UCSD-AML1 (cell line): Measurements from ENCODE around the gene ASAP3.

Experiments
- DNase-seq: peaks from one replicate; lab custom pipeline; 2025; ENCODE audit not compliant: unreplicated experiment; lab: John Stamatoyannopoulos, UW

ASAP3 gene

DNA sequence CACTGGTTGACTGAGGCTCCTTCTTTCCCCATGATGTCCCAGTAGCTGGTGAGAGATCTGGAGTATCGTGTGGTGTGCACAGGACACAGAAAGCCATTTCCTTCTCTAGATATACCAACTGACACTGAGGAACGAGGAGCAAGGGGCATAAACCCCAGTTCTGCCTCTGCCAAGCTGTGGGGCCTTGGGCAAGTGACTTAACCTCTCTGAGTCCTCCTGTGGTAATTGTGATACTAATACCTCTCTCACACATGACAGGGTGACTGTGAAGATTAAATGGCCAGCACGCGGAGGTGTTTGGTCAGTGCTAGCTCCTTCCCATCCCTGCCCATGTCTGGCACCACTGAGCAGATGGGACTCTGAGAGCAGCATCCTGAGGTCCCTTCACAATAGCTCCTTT is 33.1 kb downstream of the ASAP3 start:
- DNase-seq: no peak

DNA sequence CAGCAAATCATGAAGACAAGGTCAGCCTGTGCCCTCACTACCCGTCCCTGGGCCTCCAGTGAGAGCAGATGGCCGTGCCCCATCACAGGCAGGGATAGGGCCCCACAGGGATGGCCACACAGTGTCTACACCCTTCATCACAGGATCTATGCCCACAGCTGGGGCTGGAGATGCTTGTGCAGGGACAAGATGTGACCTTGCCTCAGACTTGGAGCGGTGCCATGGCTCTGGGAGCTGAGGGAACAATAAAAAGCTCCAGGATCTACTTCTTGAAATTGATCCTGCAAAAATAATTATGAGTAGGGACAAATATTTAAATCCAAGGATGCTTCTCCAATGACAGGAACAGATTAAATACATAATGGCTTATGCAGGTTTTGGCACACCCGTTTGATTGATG is 34.0 kb downstream of the ASAP3 start:
- DNase-seq: no peak

DNA sequence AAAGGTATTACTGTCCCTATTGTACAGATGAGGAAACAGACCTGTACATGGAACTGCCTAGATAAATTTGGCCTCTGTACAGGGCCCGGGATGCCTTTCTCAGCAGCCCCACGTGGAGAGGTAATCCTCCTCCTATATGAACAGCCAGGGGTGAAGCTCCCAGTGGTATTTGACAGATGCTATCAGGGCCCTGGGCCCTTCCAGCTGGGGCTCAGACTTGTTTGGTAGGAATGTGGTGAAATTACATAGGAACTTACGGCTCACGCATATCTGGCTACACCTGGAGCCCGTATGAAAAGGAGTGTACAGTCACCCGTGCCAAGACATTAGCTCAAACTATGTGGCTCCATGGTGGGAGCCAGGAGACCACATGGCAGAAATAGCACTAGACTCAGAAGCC is 34.7 kb downstream of the ASAP3 start:
- DNase-seq: no peak

- no peak for DNase-seq
Observed at GRCh38 chr1:23448846-23449245, 35.1 kb downstream of the ASAP3 start.

DNA sequence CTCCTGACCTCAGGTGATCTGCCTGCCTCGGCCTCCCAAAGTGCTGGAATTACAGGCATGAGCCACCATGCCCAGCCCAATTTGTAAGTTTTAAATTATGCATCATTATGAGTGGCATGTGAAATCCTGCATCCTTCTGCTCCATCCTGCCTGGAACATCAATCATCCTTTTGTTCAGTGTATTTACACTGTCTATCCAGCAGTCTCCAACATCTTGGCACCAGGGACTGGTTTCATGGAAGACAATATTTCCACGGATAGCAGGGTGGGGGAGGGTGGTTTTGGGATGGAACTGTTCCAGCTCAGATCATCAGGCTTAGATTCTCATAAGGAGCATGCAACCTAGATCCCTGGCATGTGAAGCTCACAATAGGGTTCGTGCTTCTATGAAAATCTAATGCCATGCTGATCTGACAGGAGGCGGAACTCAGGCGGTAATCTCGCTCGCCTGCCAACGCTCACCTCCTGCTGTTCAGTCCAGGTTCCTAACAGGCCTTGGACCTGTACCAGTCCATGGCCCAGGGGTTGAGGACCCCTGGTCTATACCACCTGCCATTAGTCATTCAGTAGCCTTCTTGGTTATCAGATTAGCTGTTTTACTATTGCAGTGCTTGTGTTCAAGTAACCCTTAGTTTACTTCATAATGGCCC is 37.2 kb downstream of the ASAP3 start:
- no peak for DNase-seq

DNA sequence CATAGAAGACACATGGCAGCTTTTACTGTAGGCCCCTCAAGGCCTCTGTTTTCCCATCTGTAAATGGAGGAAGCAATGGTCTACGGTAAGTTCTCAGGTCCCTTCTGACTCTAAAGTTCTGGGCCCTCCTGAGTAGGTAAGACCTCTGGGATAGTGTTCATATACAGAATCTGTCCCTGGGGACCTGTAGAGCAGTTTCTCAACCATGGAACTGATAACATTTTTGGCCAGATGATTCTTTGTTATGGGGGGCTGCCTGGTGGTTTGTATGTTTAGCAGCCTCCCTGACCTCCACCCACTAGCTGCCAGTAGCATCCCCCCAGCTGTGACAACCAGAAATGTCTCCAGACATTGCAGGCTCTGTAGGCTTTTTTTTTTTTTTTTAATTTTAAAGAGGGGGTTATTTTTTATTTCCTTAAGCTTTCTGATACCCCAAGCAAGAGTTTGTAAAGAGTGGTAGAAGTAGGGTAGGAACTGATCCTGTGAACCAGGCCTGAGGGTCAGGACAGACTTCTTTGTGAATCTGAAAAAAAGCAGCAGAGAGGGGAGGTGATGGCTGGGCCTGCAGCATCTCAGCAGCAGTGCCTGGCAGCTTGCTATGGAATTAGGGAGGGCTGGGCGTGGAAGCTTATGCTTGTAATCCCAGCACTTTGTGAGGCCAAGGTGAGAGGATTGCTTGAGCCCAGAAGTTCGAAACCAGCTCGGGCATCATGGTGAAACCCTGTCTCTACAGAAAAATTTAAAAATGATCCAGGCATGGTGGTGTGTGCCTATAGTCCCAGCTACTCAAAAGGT is 39.2 kb downstream of the ASAP3 start:
- no peak for DNase-seq

- no peak for DNase-seq
Observed at GRCh38 chr1:23444104-23444533, 39.9 kb downstream of the ASAP3 start.

DNA sequence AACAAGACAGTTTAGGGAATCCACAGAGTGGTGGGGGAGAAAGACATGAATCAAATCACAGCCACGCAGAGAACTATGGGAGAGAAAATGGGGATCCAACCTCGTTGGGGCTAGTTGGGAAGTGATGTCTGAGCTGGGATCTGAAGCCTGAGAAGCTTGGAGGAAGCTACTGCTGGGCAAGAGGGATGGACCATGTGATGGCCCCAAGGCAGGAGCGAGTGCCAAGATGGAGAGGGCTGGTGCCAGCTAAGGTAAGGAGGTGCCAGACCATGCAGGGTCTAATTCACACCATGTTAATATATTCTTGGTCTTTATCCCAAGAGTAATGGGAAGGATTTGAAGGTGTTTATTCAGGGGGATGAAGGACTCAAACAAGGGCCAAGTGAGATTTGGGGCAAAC is 41.2 kb downstream of the ASAP3 start:
- no peak for DNase-seq

GRCh38 chr1:23441446-23442148 is 42.4 kb downstream of the ASAP3 start:
- DNase-seq: no peak

- DNase-seq: no peak
Observed at GRCh38 chr1:23438545-23438944, 45.4 kb downstream of the ASAP3 start.

- no peak for DNase-seq
Observed at GRCh38 chr1:23437355-23437664, 46.7 kb downstream of the ASAP3 start.

- no peak for DNase-seq
Observed at GRCh38 chr1:23436520-23437354, 47.2 kb downstream of the ASAP3 start.

DNA sequence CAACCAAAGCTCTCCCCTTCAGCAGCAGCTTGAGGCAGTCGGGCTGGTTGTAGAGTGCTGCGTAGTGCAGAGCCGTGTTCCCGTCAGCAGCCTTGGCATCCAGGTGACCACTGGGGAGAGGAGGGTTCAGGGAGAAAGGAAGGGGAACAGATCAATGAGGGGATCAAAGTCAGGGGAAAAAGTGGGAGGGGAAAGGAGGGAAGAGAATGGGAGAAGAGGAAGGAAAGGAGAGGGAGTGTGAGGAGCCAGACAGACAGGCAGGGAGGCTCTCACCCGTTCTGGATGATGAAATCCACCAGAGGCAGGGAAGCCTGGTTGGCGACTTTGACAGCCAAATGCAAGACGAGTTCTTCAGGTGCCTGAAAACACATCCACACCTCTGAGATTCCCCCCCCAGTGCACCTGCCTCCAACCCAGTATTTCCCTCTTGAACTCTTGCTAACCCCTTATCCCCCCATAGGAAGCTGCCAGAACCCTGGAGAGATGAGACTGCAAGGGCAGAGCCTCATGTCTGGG is 49.7 kb downstream of the ASAP3 start:
- DNase-seq: no peak

GRCh38 chr1:23433122-23433521 is 50.9 kb downstream of the ASAP3 start:
- no peak for DNase-seq

DNA sequence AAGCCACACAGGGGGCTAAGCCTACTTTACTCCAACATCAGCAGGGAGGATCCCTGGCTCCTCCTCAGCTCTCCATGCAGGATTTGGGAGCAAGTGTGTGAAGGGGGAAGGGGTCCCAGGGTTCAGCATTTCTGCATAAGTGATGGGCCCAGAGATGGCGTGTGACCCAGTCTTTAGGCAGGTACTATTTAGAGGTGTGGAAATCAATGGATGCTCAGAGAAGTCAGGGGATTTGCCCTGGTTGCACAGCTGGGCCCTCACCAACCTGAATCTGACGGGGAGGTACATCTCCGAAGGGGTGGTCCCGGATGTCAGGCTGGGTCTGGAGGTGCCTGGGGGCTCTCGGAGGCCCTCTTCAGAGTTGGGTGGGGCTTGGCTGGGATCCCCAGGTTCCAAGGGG is 52.5 kb downstream of the ASAP3 start:
- DNase-seq: no peak

- no peak for DNase-seq
Observed at GRCh38 chr1:23430803-23431202, 53.2 kb downstream of the ASAP3 start.

- no peak for DNase-seq
Observed at GRCh38 chr1:23428136-23428905, 55.7 kb downstream of the ASAP3 start.

GRCh38 chr1:23427550-23427949 is 56.4 kb downstream of the ASAP3 start:
- DNase-seq: no peak

DNA sequence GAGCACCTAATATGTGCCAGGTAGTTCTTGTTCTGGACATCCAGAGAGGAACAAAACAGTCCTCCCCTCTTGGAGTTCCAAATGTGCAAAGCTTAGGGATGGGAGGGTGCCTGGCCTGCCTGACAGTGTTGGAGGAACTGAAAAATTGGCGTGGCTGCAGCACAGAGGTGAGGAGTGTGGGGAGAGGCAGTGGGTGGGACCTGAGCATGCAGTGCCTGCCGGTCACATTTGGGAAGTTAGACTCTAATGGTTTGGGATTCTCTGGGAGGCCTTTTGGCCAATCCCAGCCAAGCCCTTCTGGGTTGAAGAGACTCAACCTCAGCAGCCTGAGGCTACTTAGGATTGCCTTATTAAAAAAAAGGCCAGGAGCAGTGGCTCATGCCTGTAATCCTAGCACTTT is 57.2 kb downstream of the ASAP3 start:
- no peak for DNase-seq

GRCh38 chr1:23425193-23425494 is 58.8 kb downstream of the ASAP3 start:
- DNase-seq: no peak
